Astrocyte (in vitro differentiated cells and primary cell): ENCODE data around the gene ATXN10. TPM values are rescaled to one million over a fixed set of nuclear protein-coding genes. Genes with fewer than 3 reads are reported as not detected.

Experiments
- DNase-seq: peaks from one replicate; pipeline ENCODE4 v3.0.0-alpha.2; 2010; ENCODE audit warnings: low read depth
- FAIRE-seq: peaks from 2 replicates; lab custom pipeline; 2011; peaks lifted over from hg19 to GRCh38; lab: Jason Lieb, UNC
- H2AFZ ChIP-seq: 2 replicates; pipeline ENCODE4 v1.6.0; 2012; ENCODE audit warnings: low read depth, low read length, inconsistent platforms
- H3K27ac ChIP-seq: 2 replicates; pipeline ENCODE4 v1.5.1; 2011; ENCODE audit warnings: low read depth, low read length, inconsistent platforms
- H3K27me3 ChIP-seq: 2 replicates; pipeline ENCODE4 v1.6.0; 2011; ENCODE audit warnings: low read length, inconsistent platforms; ENCODE audit not compliant: insufficient read depth
- H3K36me3 ChIP-seq: 2 replicates; pipeline ENCODE4 v1.5.1; 2011; ENCODE audit warnings: low read length, inconsistent platforms; ENCODE audit not compliant: insufficient read depth
- H3K4me1 ChIP-seq: 2 replicates; pipeline ENCODE4 v1.5.1; 2011; ENCODE audit warnings: low read length, inconsistent platforms; ENCODE audit not compliant: insufficient read depth
- H3K4me2 ChIP-seq: 2 replicates; pipeline ENCODE4 v1.6.0; 2012; ENCODE audit warnings: low read length, inconsistent platforms
- H3K4me3 ChIP-seq: 2 replicates; pipeline ENCODE4 v1.5.1; 2011; ENCODE audit warnings: low read depth, mild to moderate bottlenecking, low read length, inconsistent platforms; ENCODE audit not compliant: insufficient read depth
- H3K79me2 ChIP-seq: 2 replicates; pipeline ENCODE4 v1.6.0; 2012; ENCODE audit warnings: mild to moderate bottlenecking, low read length, inconsistent platforms; ENCODE audit not compliant: insufficient read depth
- H3K9ac ChIP-seq: 2 replicates; pipeline ENCODE4 v1.6.0; 2012; ENCODE audit warnings: mild to moderate bottlenecking, low read length, inconsistent platforms
- H3K9me3 ChIP-seq: 2 replicates; pipeline ENCODE4 v1.5.1; 2012; ENCODE audit warnings: low read depth, mild to moderate bottlenecking, low read length, inconsistent platforms; ENCODE audit not compliant: insufficient read depth
- H4K20me1 ChIP-seq: 2 replicates; pipeline ENCODE4 v1.6.0; 2012; ENCODE audit warnings: low read length, inconsistent platforms; ENCODE audit not compliant: insufficient read depth
- H3K27ac Mint-ChIP-seq: one replicate; pipeline ENCODE4 v1.8.0; 2021; ENCODE audit warnings: mild to moderate bottlenecking, mixed read lengths; ENCODE audit not compliant: unreplicated experiment
- H3K27me3 Mint-ChIP-seq: one replicate; pipeline ENCODE4 v1.8.0; 2021; ENCODE audit warnings: low read depth, mixed read lengths; ENCODE audit not compliant: unreplicated experiment
- H3K36me3 Mint-ChIP-seq: one replicate; pipeline ENCODE4 v1.8.0; 2021; ENCODE audit warnings: low read depth, mixed read lengths; ENCODE audit not compliant: unreplicated experiment
- H3K4me1 Mint-ChIP-seq: one replicate; pipeline ENCODE4 v1.8.0; 2021; ENCODE audit warnings: low read depth, mixed read lengths; ENCODE audit not compliant: unreplicated experiment
- H3K4me3 Mint-ChIP-seq: one replicate; pipeline ENCODE4 v1.8.0; 2021; ENCODE audit warnings: mild to moderate bottlenecking, moderate library complexity, mixed read lengths; ENCODE audit not compliant: unreplicated experiment
- H3K9me3 Mint-ChIP-seq: one replicate; pipeline ENCODE4 v1.8.0; 2021; ENCODE audit warnings: mild to moderate bottlenecking, mixed read lengths; ENCODE audit not compliant: unreplicated experiment
- CTCF ChIP-seq: IDR thresholded peaks from 2 replicates; pipeline ENCODE4 v1.5.1; 2011; ENCODE audit warnings: low read depth, mild to moderate bottlenecking, inconsistent platforms, low read length, moderate library complexity; ENCODE audit not compliant: insufficient read depth
- EZH2 ChIP-seq: IDR thresholded peaks from 2 replicates; pipeline ENCODE4 v1.6.1; 2012; ENCODE audit warnings: mild to moderate bottlenecking, low read length, inconsistent platforms; ENCODE audit not compliant: insufficient read depth
- total RNA-seq: library from RNA; stranded (reverse); gene quantifications from 2 replicates; pipeline ENCODE4 v1.2.1, GENCODE V29; 2021

ATXN10 gene
- total RNA-seq, 1 donor from 2014 or later, result 195 TPM

GRCh38 chr22:45832959-45833580 lies 161.4 kb downstream of the ATXN10 start:
- DNase-seq (no peak), FAIRE-seq (no peak)
- Histone ChIP-seq H3K9ac (no peak overlapping the region), H3K4me1 (peaks cover 15% of the 10 kb centered on the region), H3K79me2 (peaks cover 10% of the 10 kb centered on the region), H3K36me3 (peaks cover 9% of the 10 kb centered on the region), H3K27me3 (no peaks in the 10 kb centered on the region), H3K27ac (no peak overlapping the region), H4K20me1 (peaks cover 30% of the 10 kb centered on the region), H3K4me2 (no peak overlapping the region), H3K4me3 (no peak overlapping the region), H3K9me3 (no peaks in the 10 kb centered on the region), H2AFZ (no peak overlapping the region)
- Mint-ChIP-seq H3K27ac (peak overlapping the region; percentile 37), H3K36me3 (peaks cover 12% of the 10 kb centered on the region), H3K4me1 (peaks cover 36% of the 10 kb centered on the region), H3K4me3 (no peak overlapping the region), H3K27me3 (no peaks in the 10 kb centered on the region), H3K9me3 (peaks cover 4% of the 10 kb centered on the region)
- TF ChIP-seq CTCF (no peak), EZH2 (no peak)

- H3K27me3 Mint-ChIP-seq, result no peaks in the 10 kb centered on the region
- TF ChIP-seq EZH2 (no peak), CTCF (no peak)
- peaks cover 12% of the 10 kb centered on the region for H3K36me3 Mint-ChIP-seq
Observed at GRCh38 chr22:45833613-45834012, 162.0 kb downstream of the ATXN10 start.

GRCh38 chr22:45834241-45834640 lies 162.6 kb downstream of the ATXN10 start:
- Histone ChIP-seq H3K4me2 (no peak overlapping the region), H3K4me3 (no peak overlapping the region), H3K79me2 (peaks cover 12% of the 10 kb centered on the region), H3K9me3 (no peaks in the 10 kb centered on the region), H2AFZ (no peak overlapping the region), H3K36me3 (peaks cover 9% of the 10 kb centered on the region), H3K27me3 (no peaks in the 10 kb centered on the region), H3K4me1 (peaks cover 15% of the 10 kb centered on the region), H3K9ac (no peak overlapping the region), H4K20me1 (peaks cover 39% of the 10 kb centered on the region), H3K27ac (no peak overlapping the region)
- peaks cover 28% of the 10 kb centered on the region for H3K4me1 Mint-ChIP-seq
- DNase-seq (no peak), FAIRE-seq (no peak)
- no peak for TF ChIP-seq EZH2
- no peak for TF ChIP-seq CTCF
- H3K36me3 Mint-ChIP-seq, result peaks cover 6% of the 10 kb centered on the region
- no peak overlapping the region for H3K4me3 Mint-ChIP-seq
- no peaks in the 10 kb centered on the region for H3K9me3 Mint-ChIP-seq
- H3K27me3 Mint-ChIP-seq, result no peaks in the 10 kb centered on the region
- no peak overlapping the region for H3K27ac Mint-ChIP-seq

More at GRCh38 chr22:45833613-45834012, 162.0 kb downstream of the ATXN10 start:
- peaks cover 36% of the 10 kb centered on the region for H4K20me1 ChIP-seq
- H3K27ac ChIP-seq, result no peak overlapping the region
- H3K79me2 ChIP-seq, result peaks cover 11% of the 10 kb centered on the region
- FAIRE-seq, result no peak
- Mint-ChIP-seq H3K4me1 (peaks cover 34% of the 10 kb centered on the region), H3K9me3 (peaks cover 4% of the 10 kb centered on the region), H3K27ac (no peak overlapping the region), H3K4me3 (no peak overlapping the region)
- H3K9ac ChIP-seq, result no peak overlapping the region
- H3K4me2 ChIP-seq, result no peak overlapping the region
- no peaks in the 10 kb centered on the region for H3K27me3 ChIP-seq
- H3K4me1 ChIP-seq, result peaks cover 15% of the 10 kb centered on the region
- no peaks in the 10 kb centered on the region for H3K9me3 ChIP-seq
- H3K36me3 ChIP-seq, result peaks cover 9% of the 10 kb centered on the region
- H3K4me3 ChIP-seq, result no peak overlapping the region
- H2AFZ ChIP-seq, result no peak overlapping the region
- no peak for DNase-seq
